VCaP (cell line): ENCODE data around the gene GNB4.

Experiments used
- H3K27ac ChIP-seq: fragments of 450-650 bp; 2 replicates; pipeline ENCODE4 v1.5.1; 2017
- CTCF ChIP-seq: fragments of 450-650 bp; conservative IDR thresholded peaks from 2 replicates; pipeline ENCODE4 v1.5.1; 2017; ENCODE audit warnings: mild to moderate bottlenecking, moderate library complexity

GNB4 gene

GRCh38 chr3:179451265-179452175, at the start of gene GNB4:
TSS of gene GNB4 (minus strand) at chr3:179451470. CDS start at chr3:179426200, 25,270 bp downstream.
- TF ChIP-seq CTCF = no peak
- peak within 1 kb of the TSS; percentile 40; the same call in 1 of the 2 replicates for H3K27ac ChIP-seq

- TF ChIP-seq CTCF = no peak
- no peak overlapping the region for H3K27ac ChIP-seq
Observed at GRCh38 chr3:179495483-179495882, 44.2 kb upstream of the GNB4 start.

- H3K27ac ChIP-seq = no peak overlapping the region
- no peak for TF ChIP-seq CTCF
Observed at GRCh38 chr3:179493260-179493659, 42.0 kb upstream of the GNB4 start.

- no peak overlapping the region for H3K27ac ChIP-seq
- no peak for TF ChIP-seq CTCF
Observed at GRCh38 chr3:179488213-179488612, 36.9 kb upstream of the GNB4 start.

GRCh38 chr3:179486806-179487205, 35.5 kb upstream of the GNB4 start:
- TF ChIP-seq CTCF = no peak
- H3K27ac ChIP-seq = no peak overlapping the region

- no peak overlapping the region for H3K27ac ChIP-seq
- no peak for TF ChIP-seq CTCF
Observed at GRCh38 chr3:179482857-179483256, 31.6 kb upstream of the GNB4 start.

- no peak for TF ChIP-seq CTCF
- H3K27ac ChIP-seq = no peak overlapping the region
Observed at GRCh38 chr3:179476215-179476614, 24.9 kb upstream of the GNB4 start.
